Measurements from ENCODE around the gene IQSEC2. TPM values are rescaled to one million over a fixed set of nuclear protein-coding genes. Genes with fewer than 3 reads are reported as not detected.
A peak's percentile ranks its signal among the peaks of the same experiment; 100 is the strongest.

IQSEC2 gene
- total and polyA plus RNA-seq, 2 of the 4 experiments (the other 2 are of a cell fraction), result 2.5 to 11.4 TPM

DNA sequence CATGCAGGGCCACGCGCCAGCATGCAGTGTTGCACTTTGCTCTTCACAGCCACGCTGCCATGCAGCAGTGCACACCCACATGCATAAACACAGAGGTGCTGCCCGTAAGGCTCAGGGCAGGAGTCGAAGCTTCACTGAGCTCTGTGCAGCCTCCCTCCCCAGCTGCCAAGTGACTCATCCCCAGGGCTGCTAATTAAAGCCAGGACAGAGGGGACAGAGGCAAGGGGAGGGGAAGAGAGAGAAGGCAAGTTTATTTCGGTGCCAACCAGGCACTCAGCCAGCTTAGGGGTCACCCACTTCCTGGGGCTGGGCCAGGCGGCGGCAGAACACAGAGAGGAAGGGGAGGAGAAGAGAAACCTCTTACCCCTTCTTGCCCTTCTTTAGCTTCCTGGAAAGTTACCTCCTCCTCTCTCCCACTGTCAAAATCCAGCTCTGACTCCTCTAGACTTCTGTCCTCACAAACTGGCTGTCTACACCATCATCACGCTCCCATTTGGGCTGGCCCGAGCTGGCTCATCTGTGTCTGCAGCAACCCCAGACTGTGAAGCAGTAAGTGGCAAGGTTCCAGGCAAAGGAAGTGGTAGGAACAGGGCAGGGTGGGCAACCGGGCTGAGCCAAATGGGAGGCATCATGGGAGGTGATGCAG lies 6.2 kb upstream of the IQSEC2 start:
- no peak overlapping the region for H3K9ac ChIP-seq (ENCODE audit: low read depth, low read length)
- 0 out of 2 replicates have a peak, but pooled peaks cover 5% of the 10 kb centered on the region for H3K9me1 ChIP-seq (ENCODE audit: insufficient read depth, low read length)
- no peak overlapping the region for H2BK20ac ChIP-seq (ENCODE audit: low read depth, low read length)
- H3K4me2 ChIP-seq (ENCODE audit: low read depth, low read length), result peak overlapping the region; percentile 23
- H2BK15ac ChIP-seq (ENCODE audit: low read depth, low read length), result no peak overlapping the region
- TF ChIP-seq MAZ (IDR thresholded peaks at IDR 0.05; ENCODE audit: borderline replicate concordance, low read depth, low read length), result no peak
- peak; percentile 49 for TF ChIP-seq FOS (IDR thresholded peaks at IDR 0.05; ENCODE audit: low read depth, low read length)
- 0 out of 2 replicates have a peak, but pooled peaks have one; percentile 46 for TF ChIP-seq MXI1 (IDR thresholded peaks at IDR 0.05; ENCODE audit: borderline replicate concordance, low read depth, low read length)
- TF ChIP-seq CEBPB (IDR thresholded peaks at IDR 0.05; ENCODE audit: low read depth, low read length), result no peak
- no peak for TF ChIP-seq USF2 (IDR thresholded peaks at IDR 0.05; ENCODE audit: low read depth, low read length)
- no peak for TF ChIP-seq CHD1 (IDR thresholded peaks at IDR 0.05; ENCODE audit: low read depth, low read length)
- 0 out of 2 replicates have a peak, but pooled peaks have one; percentile 23 for TF ChIP-seq BHLHE40 (IDR thresholded peaks at IDR 0.05; ENCODE audit: low read depth, low read length)
- TF ChIP-seq SMC3 (IDR thresholded peaks at IDR 0.05; ENCODE audit: low read depth, low read length), result no peak
- no peak for TF ChIP-seq RCOR1 (IDR thresholded peaks at IDR 0.05; ENCODE audit: insufficient replicate concordance, low read length)
- BruUV-seq (replicated peaks), result no TSS peak
- dilution Hi-C loops (cut with HindIII; ENCODE audit: low sequenced_read_pairs, unreplicated experiment), result no loop called here
- H3K79me1 ChIP-seq (ENCODE audit: low read depth in 1 of 2, low read length in 2 of 2), result no peaks in the 10 kb centered on the region
- H4K5ac ChIP-seq (ENCODE audit: low read depth, low read length), result no peak overlapping the region
- no peak overlapping the region; the same call in 1 of the 2 replicates for H3K4ac ChIP-seq (ENCODE audit: low read depth, low read length)
- H3K27ac ChIP-seq (ENCODE audit: insufficient read depth, low read length), result peak overlapping the region; percentile 13; the same call in 1 of the 2 replicates
- peaks cover 19% of the 10 kb centered on the region; the same call in 1 of the 2 replicates for H3K27me3 ChIP-seq (ENCODE audit: control insufficient read depth, insufficient read depth, low read length)
- H3K23ac ChIP-seq (ENCODE audit: low read depth, low read length), result no peak overlapping the region; the same call in 1 of the 2 replicates
- no peak overlapping the region for H3K4me3 ChIP-seq (ENCODE audit: insufficient read depth, low read depth, low read length)
- peak overlapping the region; percentile 73 for H2AFZ ChIP-seq (replicated peaks; ENCODE audit: low read length, poor library complexity)
- no peak overlapping the region for H3K18ac ChIP-seq (ENCODE audit: low read depth, low read length)
- no peak overlapping the region; the same call in 1 of the 2 replicates for H4K91ac ChIP-seq (ENCODE audit: insufficient read depth, low read depth, low read length)
- 0 out of 2 replicates have a peak overlapping the region, but pooled peaks have one; percentile 1 for H2BK120ac ChIP-seq (ENCODE audit: low read depth, low read length)
- H4K20me1 ChIP-seq (ENCODE audit: insufficient read depth, low read length), result peaks cover 12% of the 10 kb centered on the region; the same call in 1 of the 2 replicates
- ChIA-PET CTCF (interaction anchor here (1.3 kb wide), 1 partner anchor 25 kb away, joined by 5 read pairs; no protein-coding TSS in a partner anchor), POLR2A (ENCODE audit: unreplicated experiment) (no interaction called here)
- H3K9me3 ChIP-seq (ENCODE audit: control insufficient read depth, insufficient read depth, low read length), result no peaks in the 10 kb centered on the region
- in situ Hi-C loops (cut with MboI; ENCODE audit: low sequenced_read_pairs), result no loop called here
- H2AK5ac ChIP-seq (ENCODE audit: low read depth, low read length), result no peak overlapping the region
- intact Hi-C loops (cut with micrococcal nuclease), result no loop called here
- H3K56ac ChIP-seq (ENCODE audit: extremely low read depth, insufficient read depth, low read length), result no peak overlapping the region
- ATAC-seq (ENCODE audit: low read depth) (peak; percentile 82), DNase-seq (peak; percentile 66)
- WGBS, 2 experiments (ENCODE audit: extremely low coverage in 2 of 2, insufficient read length in 1 of 2), result 29% methylated on average over 2 of the region's 11 CpGs; no CpG with 5 or more reads in 1 of the 2 experiments
- no peak overlapping the region for H3K14ac ChIP-seq (replicated peaks; ENCODE audit: low read depth, low read length)
- no peak overlapping the region for H4K8ac ChIP-seq (ENCODE audit: low read depth in 2 of 2, low read length in 2 of 2)
- peak overlapping the region; percentile 44 for H2AK9ac ChIP-seq (replicated peaks; ENCODE audit: low read depth, low read length, poor library complexity)
- peaks cover 8% of the 10 kb centered on the region; the same call in 1 of the 2 replicates for H3K4me1 ChIP-seq (ENCODE audit: control insufficient read depth, insufficient read depth, low read length)
- H2BK5ac ChIP-seq (ENCODE audit: low read depth, low read length, poor library complexity, severe bottlenecking), result no peak overlapping the region
- H3K36me3 ChIP-seq (ENCODE audit: control insufficient read depth, insufficient read depth, low read length), result no peaks in the 10 kb centered on the region
